K562 (cell line): ENCODE results near the gene FIGLA.

Source experiments
- CTBP1 ChIP-seq: fragments of 450-650 bp; IDR thresholded peaks from 2 replicates; pipeline ENCODE4 v1.6.1; 2016; ENCODE audit warnings: borderline replicate concordance
- CTCF ChIP-seq, 3 experiments: IDR thresholded peaks in 2 of 3; conservative IDR thresholded peaks in 1 of 3; 2 replicates each; pipeline ENCODE4 v1.5.1; 2011 to 2012; ENCODE audit warnings: low read length in 3 of 3, mild to moderate bottlenecking in 3 of 3, control low read depth in 2 of 3, improper control_type of control experiment in 1 of 3, inconsistent platforms in 1 of 3, low read depth in 1 of 3, mixed read lengths in 1 of 3, moderate library complexity in 1 of 3; ENCODE audit not compliant: insufficient read depth in 2 of 3
- FOXM1 ChIP-seq, 2 experiments: fragments of 450-650 bp in 1 of 2; sonication (generic) in 1 of 2; formaldehyde crosslinking in 1 of 2; IDR thresholded peaks; 2 replicates each; pipeline versions ENCODE4 v1.6.1 to v1.9.0; 2017 to 2022; ENCODE audit warnings: low read depth in 2 of 2, mild to moderate bottlenecking in 2 of 2, missing genetic modification reagents in 1 of 2, moderate library complexity in 1 of 2
- MITF ChIP-seq: IDR thresholded peaks from 2 replicates; pipeline ENCODE4 v1.6.1; 2014; ENCODE audit warnings: antibody characterized with exemption
- MYC ChIP-seq, 2 experiments: fragments of 250-450 bp in 1 of 2; sonication (Bioruptor Pico) in 1 of 2; IDR thresholded peaks; 2 replicates each; pipeline versions ENCODE4 v1.5.1 to v1.6.1; 2012 to 2021; ENCODE audit warnings: low read depth in 2 of 2, borderline replicate concordance in 1 of 2, improper control_type of control experiment in 1 of 2, low read length in 1 of 2, mild to moderate bottlenecking in 1 of 2, moderate library complexity in 1 of 2
- PRDM10 ChIP-seq: fragments of 450-650 bp; IDR thresholded peaks from 2 replicates; pipeline ENCODE4 v1.6.1; 2018; ENCODE audit not compliant: partially characterized antibody

- TF ChIP-seq CTCF (IDR thresholded peaks at IDR 0.05 in 2 of 3, conservative IDR thresholded peaks at IDR 0.05 in 1 of 3; ENCODE audit: insufficient read depth in 2 of 3, low read depth in 1 of 3, low read length in 3 of 3) (no peak), MITF (no peak), CTBP1 (no peak), MYC (IDR thresholded peaks at IDR 0.05; ENCODE audit: low read depth, low read length) (no peak), MYC (CRISPR knock-in tag; IDR thresholded peaks at IDR 0.05; ENCODE audit: borderline replicate concordance, low read depth) (no peak), PRDM10 (no peak), FOXM1 (IDR thresholded peaks at IDR 0.05; ENCODE audit: low read depth) (no peak), FOXM1 (CRISPR knock-in tag; IDR thresholded peaks at IDR 0.05; ENCODE audit: low read depth) (no peak)
Observed at GRCh38 chr2:70837980-70838925, 47.8 kb upstream of the FIGLA start.
